ENCODE data around the gene DENND5A.

GRCh38 chr11:9208726-9209501, 56.2 kb downstream of the DENND5A start:
- TF ChIP-seq CTCF (IDR thresholded peaks at IDR 0.05) (no peak), POLR2A (IDR thresholded peaks at IDR 0.05) (no peak)

All from body of pancreas (tissue), 4 donors.